ENCODE measurements around the gene ZNF169. TPM values are rescaled to one million over a fixed set of nuclear protein-coding genes. Genes with fewer than 3 reads are reported as not detected.
"Not testable (repeated sequence)": the region's sequence is repeated elsewhere in the genome, so short reads cannot be mapped to it uniquely, and the experiment has no call there.

The ZNF169 gene
- total RNA-seq, 2 donors from 2014 or later: 6.3 to 15.5 TPM

GRCh38 chr9:94302426-94302825 lies 43.3 kb downstream of the ZNF169 start:
- DNase-seq (ENCODE audit: low spot score): no peak
- H3K4me1 Mint-ChIP-seq (ENCODE audit: low read depth in 2 of 2): no peaks in the 10 kb centered on the region
- no peak overlapping the region for H3K27ac Mint-ChIP-seq
- no peak for ATAC-seq
- no peaks in the 10 kb centered on the region for H3K9me3 Mint-ChIP-seq
- H3K4me3 Mint-ChIP-seq: no peak overlapping the region
- no peaks in the 10 kb centered on the region for H3K27me3 Mint-ChIP-seq
- H3K36me3 Mint-ChIP-seq: peaks cover 5% of the 10 kb centered on the region

DNA sequence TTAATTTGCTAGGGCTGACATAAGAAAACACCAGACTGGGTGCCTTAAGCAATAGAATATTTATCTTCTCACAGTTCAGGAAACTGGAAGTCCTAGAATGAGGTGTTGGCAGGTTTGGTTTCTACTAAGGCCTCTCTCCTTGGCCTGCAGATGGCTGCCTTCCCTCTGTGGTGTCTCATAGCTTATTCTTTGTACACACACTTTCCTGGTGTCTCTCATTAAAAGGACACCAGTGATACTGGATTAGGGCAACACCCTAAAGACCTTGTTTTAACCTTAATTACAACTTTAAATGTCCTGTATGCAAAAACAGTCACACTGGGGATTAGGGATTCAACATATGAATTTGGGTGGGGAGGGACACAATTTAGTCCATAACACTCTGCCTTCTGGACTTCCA lies 44.2 kb downstream of the ZNF169 start:
- no peaks in the 10 kb centered on the region for H3K9me3 Mint-ChIP-seq

DNA sequence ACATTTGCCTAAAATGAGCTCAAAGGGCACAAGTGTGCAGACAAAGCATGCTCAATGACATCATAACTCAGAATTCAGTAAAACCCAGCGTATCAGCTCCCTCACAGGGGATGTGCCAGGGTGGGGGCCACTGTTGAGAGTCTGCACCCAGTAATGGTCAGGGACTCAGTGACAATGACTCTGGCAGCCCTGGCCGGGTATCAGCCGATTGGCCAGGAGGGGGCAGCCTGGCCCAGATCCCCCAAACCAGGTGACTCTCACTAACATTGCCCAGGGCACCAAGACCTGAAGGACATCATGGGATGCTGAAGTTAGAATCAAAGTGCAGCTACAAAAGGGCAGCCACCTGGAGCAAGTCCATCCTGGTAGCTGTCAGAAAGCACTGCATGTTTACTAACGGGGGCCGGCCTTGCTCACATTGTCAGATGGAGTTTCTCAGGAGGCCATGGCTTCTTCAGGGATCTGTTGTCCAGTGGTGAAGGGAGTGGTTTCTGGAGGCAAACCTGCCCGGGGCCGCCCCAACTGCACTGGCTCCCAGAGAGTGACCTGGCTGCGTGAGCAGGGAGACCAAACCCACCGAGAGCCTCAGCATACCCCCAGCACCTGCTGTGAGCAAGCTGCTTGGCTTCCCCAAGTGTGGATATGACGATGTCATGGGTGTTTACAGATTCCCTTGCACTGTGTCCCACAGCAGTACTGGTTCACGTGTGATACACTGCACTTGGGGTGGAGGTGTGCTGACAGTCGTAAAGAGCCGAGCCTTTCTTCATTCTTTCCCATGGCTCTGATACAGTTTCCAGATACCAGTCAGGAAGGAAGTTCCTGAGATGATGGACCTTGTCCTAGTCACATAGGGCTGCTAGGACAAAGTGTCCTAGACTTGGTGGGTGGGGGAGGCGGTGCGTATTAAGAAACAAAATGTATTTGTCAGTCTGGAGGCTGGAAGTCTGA lies 56.2 kb downstream of the ZNF169 start:
- peak in 1 of 2 donors; percentile 45 for ATAC-seq
- H3K9me3 Mint-ChIP-seq, H3K27ac Mint-ChIP-seq: not testable (repeated sequence)

More for the DNA sequence above, 44.2 kb downstream of the ZNF169 start:
- Mint-ChIP-seq H3K27ac (no peak overlapping the region), H3K27me3 (no peaks in the 10 kb centered on the region), H3K4me3 (no peak overlapping the region), H3K36me3 (peaks cover 5% of the 10 kb centered on the region), H3K4me1 (ENCODE audit: low read depth in 2 of 2) (no peaks in the 10 kb centered on the region)
- no peak for DNase-seq (ENCODE audit: low spot score)
- ATAC-seq: no peak

DNA sequence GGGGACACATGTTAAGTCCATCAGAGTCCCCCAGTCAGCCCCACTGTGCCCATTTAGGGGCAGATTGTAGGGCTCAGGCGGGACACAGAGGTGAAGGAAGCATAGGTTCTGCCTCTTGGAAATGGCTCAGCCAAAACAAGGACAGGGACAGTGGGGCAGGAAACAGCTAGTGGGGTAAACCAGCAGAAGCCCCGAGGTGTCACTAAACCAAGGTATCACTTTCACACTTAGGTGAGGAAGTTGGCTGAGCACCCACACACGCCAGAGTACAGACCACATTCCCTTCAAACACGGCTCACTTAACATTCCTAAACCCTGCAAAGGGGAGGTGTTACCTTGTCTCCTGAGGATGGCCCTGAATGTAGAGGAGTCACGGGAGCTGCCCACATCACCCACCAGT lies 57.1 kb downstream of the ZNF169 start:
- ATAC-seq: peak in 1 of 2 donors; percentile 75

More for the DNA sequence above, 56.2 kb downstream of the ZNF169 start:
- H3K36me3 Mint-ChIP-seq; H3K4me3 Mint-ChIP-seq; H3K27me3 Mint-ChIP-seq; DNase-seq (ENCODE audit: low spot score); H3K4me1 Mint-ChIP-seq (ENCODE audit: low read depth in 2 of 2): not testable (repeated sequence)

GRCh38 chr9:94317949-94318657 lies 59.0 kb downstream of the ZNF169 start:
- ATAC-seq; H3K36me3 Mint-ChIP-seq; H3K27ac Mint-ChIP-seq; H3K9me3 Mint-ChIP-seq; H3K27me3 Mint-ChIP-seq; H3K4me3 Mint-ChIP-seq; H3K4me1 Mint-ChIP-seq (ENCODE audit: low read depth in 2 of 2); DNase-seq (ENCODE audit: low spot score): not testable (repeated sequence)

More for the DNA sequence above, 57.1 kb downstream of the ZNF169 start:
- not testable (repeated sequence) for H3K36me3 Mint-ChIP-seq; H3K9me3 Mint-ChIP-seq; H3K4me1 Mint-ChIP-seq (ENCODE audit: low read depth in 2 of 2); H3K4me3 Mint-ChIP-seq; H3K27me3 Mint-ChIP-seq; DNase-seq (ENCODE audit: low spot score); H3K27ac Mint-ChIP-seq

DNA sequence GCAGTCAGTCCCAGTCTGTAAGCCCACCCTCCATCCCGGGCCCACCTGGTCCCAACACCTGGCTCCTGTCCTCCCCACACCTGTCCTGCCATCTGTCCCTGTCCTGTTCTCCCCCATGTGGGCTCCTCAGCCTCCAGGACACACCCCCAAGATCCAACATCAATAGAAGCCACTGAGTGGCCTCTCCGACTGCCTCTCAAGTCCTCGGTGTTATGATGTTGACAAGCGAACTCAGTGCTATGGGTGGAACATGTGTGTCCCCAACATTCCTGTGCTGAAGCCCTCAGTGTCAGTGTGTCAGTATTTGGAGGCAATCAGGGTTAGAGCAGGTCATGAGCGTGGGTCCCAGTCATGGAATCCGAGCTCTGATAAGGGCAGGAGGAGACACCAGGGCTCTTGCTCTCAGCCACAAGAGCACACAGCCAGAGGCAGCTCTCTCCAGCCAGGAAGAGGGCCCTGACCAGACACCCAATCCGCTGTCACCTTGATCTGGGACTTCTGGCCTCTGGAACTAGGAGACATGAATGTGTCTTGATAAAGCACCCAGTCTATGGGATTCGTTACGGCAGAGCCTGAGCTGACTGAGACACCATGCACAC lies 63.3 kb downstream of the ZNF169 start:
- H3K4me1 Mint-ChIP-seq (ENCODE audit: low read depth in 2 of 2); H3K27ac Mint-ChIP-seq; ATAC-seq; H3K27me3 Mint-ChIP-seq; H3K4me3 Mint-ChIP-seq; H3K36me3 Mint-ChIP-seq; H3K9me3 Mint-ChIP-seq; DNase-seq (ENCODE audit: low spot score): not testable (repeated sequence)

DNA sequence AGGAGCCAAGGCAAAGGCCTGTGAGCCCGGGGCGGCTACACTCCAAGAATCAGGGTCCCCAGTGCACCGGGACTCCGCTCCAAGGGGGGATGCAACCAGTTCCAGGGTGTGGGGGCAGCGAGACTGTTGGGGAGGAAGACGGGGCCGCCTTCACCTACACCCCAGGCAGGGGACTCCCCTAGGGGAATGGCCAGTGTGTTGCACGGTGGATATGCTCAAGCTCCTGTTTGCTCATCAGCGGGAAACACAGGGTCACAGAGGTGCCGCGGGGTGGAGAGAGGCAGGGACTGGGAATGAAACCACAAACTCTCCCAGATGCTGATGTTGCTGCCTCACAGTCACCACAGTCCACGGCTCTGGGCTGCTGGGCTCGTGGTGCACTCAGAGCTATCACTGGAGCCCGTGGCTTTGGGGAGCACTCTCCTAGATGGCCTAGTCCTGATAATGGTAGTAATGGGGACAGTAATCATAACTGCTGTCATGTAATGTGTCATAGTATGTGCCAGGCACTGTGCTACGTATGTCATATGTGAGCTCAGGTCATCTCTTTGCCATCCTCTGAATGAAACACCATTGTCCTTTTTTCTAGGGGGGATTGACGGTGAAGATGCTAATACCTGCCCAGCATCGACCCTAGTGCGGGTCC lies 64.2 kb downstream of the ZNF169 start:
- not testable (repeated sequence) for H3K4me1 Mint-ChIP-seq (ENCODE audit: low read depth in 2 of 2); H3K9me3 Mint-ChIP-seq; ATAC-seq; H3K4me3 Mint-ChIP-seq; DNase-seq (ENCODE audit: low spot score); H3K27ac Mint-ChIP-seq; H3K36me3 Mint-ChIP-seq; H3K27me3 Mint-ChIP-seq

DNA sequence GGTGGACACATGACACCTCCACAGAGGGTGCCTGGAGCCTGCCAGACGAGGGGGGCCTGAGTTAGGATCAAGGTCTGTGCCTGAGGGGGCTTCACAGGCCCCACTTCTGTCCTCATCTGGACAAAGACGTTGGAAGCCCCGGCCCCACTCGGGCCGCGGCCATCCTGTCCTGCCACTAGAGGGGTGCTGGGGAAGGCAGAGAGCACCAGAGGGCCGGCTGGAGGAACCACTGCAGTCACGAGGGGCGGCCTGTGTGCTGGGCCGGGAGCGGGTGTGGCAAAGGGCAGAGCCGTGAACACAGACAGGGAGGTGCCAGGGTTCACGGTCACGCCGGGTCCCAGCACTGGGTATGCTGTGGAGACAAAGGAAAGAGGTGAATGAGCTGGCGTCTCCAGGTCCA lies 66.5 kb downstream of the ZNF169 start:
- not testable (repeated sequence) for H3K36me3 Mint-ChIP-seq; H3K4me3 Mint-ChIP-seq; H3K9me3 Mint-ChIP-seq; DNase-seq (ENCODE audit: low spot score); H3K27me3 Mint-ChIP-seq; ATAC-seq; H3K27ac Mint-ChIP-seq; H3K4me1 Mint-ChIP-seq (ENCODE audit: low read depth in 2 of 2)

GRCh38 chr9:94328544-94328943 lies 69.4 kb downstream of the ZNF169 start, which contains the start of gene NUTM2F:
Gene NUTM2F (minus strand): TSS chr9:94328644. CDS start chr9:94328623, 21 bp downstream.
- not testable (repeated sequence) for ATAC-seq; H3K4me3 Mint-ChIP-seq; H3K9me3 Mint-ChIP-seq; H3K27me3 Mint-ChIP-seq; H3K27ac Mint-ChIP-seq; DNase-seq (ENCODE audit: low spot score); H3K4me1 Mint-ChIP-seq (ENCODE audit: low read depth in 2 of 2); H3K36me3 Mint-ChIP-seq

DNA sequence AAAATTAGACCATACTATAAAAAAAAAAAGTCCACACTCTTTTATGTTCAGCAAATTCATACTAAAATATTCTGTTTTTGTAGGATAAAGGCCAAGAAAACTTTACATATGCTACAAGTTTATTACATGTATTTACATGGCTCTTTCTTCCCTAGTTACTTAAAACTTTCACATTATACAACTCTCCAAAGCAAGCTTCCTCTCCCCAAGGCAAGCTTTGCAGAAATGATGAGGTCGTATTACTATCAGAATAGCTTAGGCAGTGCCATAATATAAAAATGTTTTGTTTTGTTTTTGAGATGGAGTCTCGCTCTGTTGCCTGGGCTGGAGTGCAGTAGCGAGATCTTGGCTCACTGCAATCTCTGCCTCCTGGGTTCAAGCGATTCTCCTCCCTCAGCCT lies 77.3 kb downstream of the ZNF169 start:
- H3K4me3 Mint-ChIP-seq; H3K27me3 Mint-ChIP-seq; H3K36me3 Mint-ChIP-seq; H3K4me1 Mint-ChIP-seq (ENCODE audit: low read depth in 2 of 2); H3K9me3 Mint-ChIP-seq; ATAC-seq; DNase-seq (ENCODE audit: low spot score); H3K27ac Mint-ChIP-seq: not testable (repeated sequence)

DNA sequence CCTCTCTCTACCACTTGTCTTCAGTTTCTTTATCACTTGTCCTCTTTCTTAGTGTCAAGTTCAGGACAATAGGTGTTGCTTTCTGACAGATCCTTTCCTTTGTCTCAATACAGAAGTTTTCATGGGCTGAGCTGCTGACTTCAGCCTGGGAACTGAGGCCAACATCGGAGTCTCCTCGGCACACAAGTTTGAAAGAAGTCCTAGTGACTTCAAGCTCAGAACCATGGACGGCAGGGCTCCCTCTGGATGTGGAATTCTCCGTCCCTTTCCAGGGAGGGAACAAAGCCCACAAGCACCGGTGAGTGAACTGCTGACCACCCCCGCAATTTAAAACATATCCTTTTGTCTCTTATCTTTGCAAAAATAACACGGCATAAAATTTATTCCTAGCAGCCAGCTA lies 79.6 kb downstream of the ZNF169 start:
- not testable (repeated sequence) for ATAC-seq; DNase-seq (ENCODE audit: low spot score); H3K27ac Mint-ChIP-seq; H3K27me3 Mint-ChIP-seq; H3K36me3 Mint-ChIP-seq; H3K4me3 Mint-ChIP-seq; H3K9me3 Mint-ChIP-seq; H3K4me1 Mint-ChIP-seq (ENCODE audit: low read depth in 2 of 2)

- H3K9me3 Mint-ChIP-seq; H3K27me3 Mint-ChIP-seq; H3K4me1 Mint-ChIP-seq (ENCODE audit: low read depth in 2 of 2); DNase-seq (ENCODE audit: low spot score); H3K4me3 Mint-ChIP-seq; H3K27ac Mint-ChIP-seq; H3K36me3 Mint-ChIP-seq: not testable (repeated sequence)
- peak in 1 of 2 donors; percentile 41 for ATAC-seq
These were observed 80.6 kb downstream of the ZNF169 start for GRCh38 chr9:94339657-94340056.

GRCh38 chr9:94340750-94341149 lies 81.7 kb downstream of the ZNF169 start:
- H3K27ac Mint-ChIP-seq; ATAC-seq; H3K36me3 Mint-ChIP-seq; H3K4me3 Mint-ChIP-seq; DNase-seq (ENCODE audit: low spot score); H3K27me3 Mint-ChIP-seq; H3K9me3 Mint-ChIP-seq; H3K4me1 Mint-ChIP-seq (ENCODE audit: low read depth in 2 of 2): not testable (repeated sequence)
